DMS 273 (cell line): ENCODE measurements around the gene EVX1.

Source experiments
- DNase-seq: peaks from one replicate; lab custom pipeline; 2025; ENCODE audit not compliant: unreplicated experiment; lab: John Stamatoyannopoulos, UW

EVX1 gene

DNA sequence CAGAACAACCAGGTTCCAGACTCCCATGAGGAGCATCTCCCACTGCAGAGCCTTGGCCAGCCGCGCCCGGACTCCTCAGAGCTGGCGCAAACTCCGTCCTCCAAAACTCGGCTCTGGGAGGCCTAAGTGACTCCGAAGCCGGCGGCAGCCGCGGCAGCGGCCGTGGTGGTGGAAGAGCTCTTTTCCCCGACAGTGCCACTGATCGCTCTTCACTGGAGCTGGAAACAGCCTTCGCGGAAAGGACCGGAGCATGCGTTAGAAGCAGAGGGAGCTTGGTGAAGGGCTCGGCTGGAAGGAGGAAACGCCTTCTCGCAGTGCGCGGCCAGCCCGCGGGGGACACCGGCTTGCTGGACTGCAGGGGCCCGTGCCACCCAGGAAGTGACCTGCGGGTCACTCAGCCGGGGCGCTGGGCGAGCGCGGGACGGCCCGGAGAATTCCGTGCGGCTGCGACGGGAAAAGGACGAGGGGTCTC is 37.7 kb upstream of the EVX1 start:
- peak; percentile 36 for DNase-seq

DNA sequence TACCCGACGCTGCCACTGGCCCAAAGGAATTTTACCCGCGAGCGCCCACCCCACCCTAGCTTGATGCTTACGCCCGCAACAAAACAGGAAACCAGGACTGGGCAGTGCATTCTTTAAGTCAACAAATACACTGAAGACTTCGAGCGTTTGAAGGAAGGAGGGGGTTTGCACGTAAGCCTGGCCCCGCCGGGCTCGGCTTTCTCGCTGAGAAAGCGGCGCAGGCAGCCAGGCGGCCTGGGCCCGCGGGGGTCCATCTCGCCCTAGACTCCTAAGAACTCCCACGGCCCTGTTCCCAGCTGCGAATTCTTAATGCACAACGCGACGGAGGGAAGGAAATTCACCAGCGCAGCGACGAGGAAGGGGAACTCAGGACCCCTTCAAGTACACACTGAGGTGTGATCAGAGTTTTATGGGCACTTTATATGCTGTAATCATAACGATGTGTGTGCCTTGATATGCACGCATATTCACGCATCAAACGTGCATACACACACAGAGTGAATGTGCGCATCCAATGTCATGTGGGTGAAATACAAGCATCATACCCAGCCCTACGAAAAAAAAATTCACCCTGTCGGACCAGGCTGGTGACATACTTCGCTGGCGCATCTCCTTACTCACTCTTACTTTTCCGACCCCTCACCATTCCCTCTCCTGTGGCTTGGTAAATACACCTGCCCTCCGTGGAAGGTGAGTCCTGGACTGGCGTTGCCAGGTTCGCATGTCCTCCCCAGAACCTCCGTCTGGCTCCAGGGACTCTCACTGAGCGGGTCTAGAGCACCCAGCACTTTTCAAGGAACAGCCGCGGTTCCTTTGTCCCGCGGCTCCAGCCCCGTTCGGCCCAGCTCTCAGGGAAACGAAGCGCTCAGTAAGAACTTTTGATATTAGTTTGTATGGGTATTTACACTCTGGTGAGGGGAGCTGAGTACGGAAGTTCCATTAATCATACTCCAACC is 37.0 kb upstream of the EVX1 start:
- no peak for DNase-seq

DNA sequence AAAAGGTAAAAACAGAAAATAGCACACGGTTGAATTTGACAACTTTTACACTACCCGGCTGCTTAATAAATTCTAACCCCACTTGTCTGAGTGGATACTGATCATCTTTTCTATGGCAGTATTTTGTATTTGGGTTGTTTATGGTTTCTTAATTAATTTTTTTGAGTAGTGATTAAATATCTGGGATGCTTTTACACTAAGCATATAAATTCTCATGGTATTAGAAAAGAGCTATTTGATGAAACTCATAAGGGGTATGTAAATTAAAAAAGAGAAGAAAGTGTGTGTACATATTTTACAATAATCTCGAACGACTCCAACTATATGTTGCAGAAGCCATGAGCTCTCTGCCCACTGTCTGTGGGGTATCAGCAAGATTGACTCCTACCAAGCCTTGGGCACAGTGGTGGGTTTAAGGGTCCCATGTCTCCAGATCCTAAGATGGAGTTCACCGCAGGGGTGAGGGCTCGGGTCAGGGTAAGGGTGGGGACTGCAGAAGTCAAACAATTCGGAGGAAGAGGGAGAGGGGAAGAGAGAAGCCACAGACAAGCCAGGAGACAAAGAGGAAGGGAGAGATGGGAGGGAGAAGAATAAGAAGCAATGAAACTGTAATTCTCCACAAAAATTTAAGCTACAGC is 35.1 kb upstream of the EVX1 start:
- DNase-seq = no peak

DNA sequence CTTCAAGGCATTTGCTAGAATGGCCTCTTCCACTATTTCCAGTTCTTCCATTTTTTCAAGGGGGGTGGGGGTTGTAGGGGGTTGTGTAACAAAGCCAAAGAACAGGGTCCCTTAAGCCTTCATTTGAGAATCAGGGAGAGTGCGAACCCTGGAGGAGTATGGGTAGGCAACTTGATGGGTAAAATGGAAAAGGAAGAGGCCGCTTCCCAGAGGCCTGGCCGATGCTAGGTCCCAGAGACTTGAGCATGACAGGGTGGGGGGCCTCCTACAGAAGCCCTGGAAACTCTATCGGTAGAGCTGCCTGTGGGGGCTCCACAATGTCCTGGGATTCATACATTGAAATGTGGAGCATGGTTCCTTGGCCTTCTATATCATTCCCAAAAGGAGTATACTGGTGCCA is 33.6 kb upstream of the EVX1 start:
- DNase-seq = no peak

DNA sequence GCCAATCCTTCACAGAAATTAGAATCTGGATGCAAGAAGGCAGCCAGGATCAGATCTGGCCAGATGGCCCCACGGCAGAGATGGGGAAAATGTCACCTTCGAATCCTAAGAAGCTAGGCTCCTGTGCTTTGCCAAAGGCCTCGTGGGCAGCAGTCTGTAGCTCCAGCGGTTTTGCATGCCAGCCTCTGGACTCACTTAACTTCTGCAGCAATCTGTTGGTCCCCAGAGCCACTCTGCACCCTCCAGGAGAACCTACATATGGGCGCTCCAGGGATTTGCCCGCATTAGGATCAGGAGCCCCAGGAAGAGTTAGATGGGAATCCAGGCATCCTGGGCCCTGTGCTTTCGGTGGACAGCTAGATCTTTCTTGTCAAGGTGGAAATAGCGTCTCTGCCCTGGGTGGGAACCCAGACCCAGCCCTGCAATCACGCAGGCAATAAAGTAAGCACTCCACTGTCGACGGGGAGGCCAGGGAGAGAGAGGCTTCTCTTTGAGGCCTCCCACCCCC is 32.6 kb upstream of the EVX1 start:
- DNase-seq = no peak

DNA sequence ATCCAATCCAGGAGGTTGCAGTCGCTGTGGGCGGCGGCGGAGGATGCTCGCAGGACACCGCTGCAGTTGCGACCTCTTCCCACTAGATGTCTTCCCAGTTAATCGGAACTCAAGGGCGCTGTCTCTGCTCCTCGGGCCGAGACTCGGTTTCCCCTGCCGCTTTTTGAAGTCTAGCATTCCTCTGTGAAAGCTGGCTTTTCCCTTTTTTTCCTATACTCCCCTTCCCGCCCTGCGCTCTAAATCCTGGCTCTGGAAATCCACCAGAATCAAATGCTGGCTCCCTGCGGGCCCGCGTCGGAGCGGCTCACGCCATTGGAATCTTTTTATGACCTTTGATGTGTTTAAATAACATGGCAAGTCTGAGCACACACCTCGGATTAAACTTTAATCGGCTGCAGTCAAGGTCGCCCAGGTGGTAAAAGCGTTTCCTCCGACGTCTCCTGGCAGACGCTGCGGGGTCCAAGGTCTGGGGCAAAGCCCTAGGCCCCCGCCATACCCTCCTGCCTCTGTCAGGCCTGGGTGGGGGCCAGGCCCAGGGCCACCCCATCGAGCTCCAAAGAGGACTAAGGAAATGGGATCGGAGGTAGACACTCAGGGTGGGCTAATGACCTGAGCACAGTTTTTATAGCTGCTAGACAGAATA is 32.0 kb upstream of the EVX1 start:
- DNase-seq = peak; percentile 39

DNA sequence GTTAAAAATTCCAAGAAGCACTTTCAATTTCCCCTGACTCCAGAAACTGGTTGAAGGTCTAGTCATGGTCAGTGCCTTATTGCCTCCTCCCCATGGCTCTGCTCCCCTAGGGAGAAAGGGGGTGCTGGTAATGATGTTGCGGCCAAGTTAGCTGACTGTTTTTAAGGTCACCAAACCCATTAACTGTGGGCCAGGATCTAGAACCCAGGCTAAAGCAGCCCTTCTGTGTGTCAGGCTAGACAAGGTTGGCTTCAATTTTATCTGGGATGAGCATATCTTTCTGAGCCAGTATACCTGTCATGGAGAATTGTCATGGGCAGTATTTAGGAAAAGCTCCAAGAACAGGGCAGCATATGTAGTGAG is 31.5 kb upstream of the EVX1 start:
- DNase-seq = no peak

DNA sequence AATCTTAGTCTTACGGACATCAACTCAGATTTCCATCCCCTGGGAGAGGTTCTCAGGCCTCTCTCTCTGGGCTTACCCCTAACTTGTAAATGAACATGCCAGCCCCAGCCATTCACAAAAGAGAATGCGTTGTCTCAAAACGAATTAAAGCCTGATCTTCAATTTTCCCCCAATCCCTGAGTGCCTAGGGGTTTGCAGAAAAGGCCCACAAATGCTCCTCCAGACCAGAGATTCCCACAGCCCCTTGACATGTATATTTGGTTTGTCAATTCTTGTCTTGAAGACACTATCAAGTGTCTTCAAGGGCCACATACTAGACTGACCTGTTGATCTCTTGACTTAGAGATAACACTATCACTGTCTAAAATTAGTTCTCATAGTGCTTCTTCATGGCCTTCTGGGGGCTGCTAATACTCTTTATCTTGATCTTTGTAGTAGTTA is 30.8 kb upstream of the EVX1 start:
- no peak for DNase-seq

DNA sequence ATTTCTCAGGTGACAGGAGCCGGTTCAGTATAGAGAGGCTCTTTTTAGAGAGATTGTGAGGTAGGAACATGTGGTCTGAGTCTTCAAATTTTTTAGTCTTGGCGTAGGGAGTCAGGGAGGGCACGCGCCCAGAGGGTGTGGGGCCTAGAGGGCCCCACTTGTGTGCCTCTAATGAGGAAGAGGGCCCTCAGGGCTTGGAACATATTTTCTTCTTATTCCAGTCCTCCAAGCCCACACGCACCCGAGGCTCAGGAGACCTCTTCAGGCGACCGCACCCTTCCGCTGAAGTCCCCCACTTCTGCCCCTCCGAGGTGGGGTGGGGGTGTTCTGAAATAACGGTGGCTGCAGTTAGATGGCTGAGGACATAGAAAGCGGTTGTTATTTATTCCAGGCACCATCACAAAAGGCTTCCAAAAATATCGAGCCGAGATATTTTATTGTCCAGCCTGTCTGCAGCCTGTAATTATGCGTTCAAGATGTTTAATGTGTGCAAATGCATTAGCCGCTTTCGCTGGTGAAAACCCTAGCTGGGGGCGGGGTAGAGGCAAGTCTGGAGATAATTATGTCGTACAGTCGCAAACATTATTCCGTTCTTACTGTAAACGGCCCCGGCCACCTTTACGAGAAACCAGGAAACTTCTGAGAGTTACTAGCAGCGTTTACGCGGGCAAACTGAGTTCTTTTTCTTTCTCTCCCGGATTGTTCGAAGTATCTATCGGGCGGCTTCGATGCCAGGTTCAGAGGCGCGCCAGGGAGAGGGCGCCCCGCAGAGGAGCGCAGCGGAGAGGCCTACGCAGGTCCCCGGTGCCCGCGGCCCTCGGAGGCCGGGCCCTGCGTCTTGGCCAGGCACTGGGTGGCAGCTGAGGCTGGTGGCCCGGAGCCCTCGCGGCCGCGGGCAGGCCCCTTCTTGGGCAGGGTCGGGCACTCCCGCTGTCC is 29.8 kb upstream of the EVX1 start:
- no peak for DNase-seq

DNA sequence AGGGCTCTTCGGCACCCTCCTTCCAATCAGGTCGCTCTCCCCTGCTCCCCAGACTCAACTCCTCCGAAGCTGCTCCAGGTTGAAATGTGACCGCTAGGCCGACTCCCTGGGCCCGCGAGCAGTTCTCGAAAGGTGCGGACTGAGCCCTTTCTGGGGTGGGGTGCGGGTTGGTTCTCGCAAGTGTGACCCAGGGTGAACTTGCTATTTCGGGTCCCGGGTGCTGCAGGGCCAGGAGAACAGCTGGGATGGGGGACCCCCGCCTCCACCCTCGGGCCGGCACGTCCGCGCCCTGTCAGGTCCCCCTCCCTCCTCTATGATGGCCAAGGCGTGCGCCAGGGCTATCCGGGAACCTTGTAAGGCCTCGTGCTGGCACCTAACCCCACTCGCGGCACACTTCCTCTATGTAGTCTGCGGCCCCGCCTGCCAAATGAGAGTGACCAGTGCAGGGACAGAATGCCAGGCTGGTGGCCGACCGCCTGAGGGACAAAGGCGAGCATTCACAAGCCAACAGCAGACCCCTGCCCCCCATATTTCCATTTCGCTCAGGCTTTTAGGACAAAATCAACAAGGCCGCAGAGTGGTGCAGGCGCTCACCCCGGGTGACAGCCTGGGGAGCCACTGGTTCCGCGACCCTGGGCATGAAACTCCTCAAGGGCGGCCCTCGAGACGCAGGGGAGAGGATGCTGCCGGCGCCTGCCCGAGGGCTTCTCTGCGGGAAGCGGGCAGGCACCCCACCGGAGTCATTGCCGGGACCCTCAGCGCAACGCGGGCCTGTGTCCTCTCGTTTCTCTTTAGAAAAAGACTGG is 29.0 kb upstream of the EVX1 start:
- DNase-seq = no peak

DNA sequence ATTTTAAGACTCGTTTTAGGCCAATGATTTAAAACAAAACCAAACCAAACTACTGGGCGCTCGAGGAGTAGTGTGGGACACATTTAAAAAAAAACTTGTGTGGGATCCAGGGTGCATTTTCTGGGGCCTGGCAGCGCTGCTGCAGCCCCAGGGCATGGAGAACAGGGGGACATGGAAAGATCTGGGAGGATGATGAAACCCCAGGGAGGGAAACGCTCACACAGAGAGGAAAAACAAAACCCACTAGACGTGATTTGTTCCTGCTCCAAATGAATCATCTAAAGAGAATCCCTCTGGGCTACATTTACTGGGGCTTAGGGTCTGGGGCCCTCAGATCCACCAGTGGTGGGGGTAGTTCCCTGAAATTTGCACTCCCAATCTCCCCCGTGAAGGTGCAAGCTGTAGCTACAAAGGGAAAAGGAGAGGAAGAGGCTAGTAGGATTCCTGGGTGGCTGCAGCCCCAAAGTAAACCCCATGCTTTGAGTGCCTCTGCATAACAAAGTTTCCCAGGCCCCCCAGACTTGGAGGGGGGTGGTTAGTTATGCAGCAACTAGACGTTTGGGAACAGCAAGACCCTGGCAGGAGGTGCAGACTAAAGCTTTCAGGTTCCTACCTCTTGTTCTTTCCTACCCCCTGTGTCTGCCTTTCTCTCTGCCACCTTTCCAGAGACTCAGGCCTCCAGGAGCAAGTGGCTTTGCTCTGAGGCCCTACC is 28.2 kb upstream of the EVX1 start:
- no peak for DNase-seq

DNA sequence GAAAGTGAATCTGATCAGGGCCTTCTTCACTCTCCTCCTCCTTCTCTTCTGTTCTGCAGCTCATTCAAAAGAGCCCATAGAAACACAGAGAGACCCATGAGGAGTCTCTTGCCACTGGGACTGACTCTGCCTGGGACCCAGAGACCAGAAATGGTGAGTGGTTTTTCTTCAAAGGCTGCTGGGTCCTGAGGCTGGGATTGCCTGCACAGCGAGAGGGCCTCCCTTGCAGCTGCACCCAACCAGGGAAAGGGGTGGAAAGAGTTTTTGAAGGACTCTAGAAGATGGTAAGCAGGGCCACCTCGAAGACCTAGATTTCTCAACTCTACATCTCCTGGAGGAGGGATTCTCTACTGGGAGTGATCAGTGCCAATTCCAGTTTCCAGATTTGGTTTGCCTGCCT is 27.2 kb upstream of the EVX1 start:
- no peak for DNase-seq

DNA sequence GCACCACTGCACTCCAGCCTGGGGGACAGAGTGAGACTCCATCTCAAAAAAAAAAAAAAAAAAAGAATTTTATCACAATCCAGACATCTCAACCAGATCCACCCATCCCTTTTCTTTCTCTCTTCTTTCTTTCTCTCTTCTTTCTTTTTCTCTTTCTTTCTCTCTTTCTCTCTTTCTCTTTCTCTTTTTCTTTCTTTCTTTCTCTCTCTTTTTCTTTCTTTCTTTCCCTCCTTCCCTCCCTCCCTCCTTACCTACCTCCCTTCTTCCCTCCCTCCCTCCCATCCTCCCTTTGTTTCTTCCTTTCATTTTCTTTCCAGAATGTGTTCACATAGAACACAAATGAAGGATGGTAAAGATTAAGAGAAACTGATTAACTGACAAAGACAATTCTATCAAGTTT is 24.7 kb upstream of the EVX1 start:
- DNase-seq = no peak

DNA sequence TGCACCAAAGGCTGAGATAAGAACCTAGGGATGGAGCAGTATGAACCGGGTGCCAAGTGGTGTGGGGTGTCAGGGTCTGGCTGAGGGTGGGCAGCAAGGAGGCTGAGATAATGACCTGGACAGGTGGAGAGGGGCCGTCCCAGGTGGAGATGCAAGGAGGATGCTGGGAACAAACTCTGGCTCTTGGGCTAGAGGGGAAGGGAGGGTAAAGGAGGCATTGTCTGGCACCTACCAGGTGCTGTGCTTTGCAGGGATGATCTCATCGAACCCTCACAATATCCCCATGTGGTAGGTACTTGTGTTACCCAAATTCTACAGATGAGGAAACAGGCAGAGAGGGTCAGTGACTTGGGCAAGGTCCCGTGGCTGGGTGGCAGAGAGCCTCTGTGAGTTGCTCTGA is 22.8 kb upstream of the EVX1 start:
- DNase-seq = no peak

DNA sequence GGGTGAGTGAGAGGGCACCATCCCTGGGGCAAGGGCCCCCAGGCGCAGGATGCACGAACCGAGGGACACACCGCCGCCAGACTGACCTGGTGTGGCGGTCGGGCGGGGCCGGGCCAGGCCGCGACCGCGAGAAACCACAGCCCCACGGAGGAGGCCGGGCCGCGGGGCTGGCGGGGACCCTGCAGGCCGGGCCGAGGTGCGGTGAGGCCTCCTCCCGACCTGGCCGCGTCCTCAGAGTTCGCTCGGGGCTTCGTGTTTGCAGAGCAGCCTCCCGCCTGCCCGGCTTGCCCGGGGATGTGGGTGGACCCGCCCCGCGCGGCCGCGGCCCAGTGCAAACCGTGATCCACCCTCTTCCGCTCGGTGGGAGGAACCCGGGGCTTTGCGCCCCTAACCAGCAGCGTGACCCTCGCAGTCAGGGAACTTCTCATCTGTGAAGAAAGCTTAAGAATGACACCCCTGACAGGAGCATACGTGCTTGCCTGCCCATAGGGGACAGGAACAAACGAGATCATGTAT is 22.1 kb upstream of the EVX1 start:
- no peak for DNase-seq

DNA sequence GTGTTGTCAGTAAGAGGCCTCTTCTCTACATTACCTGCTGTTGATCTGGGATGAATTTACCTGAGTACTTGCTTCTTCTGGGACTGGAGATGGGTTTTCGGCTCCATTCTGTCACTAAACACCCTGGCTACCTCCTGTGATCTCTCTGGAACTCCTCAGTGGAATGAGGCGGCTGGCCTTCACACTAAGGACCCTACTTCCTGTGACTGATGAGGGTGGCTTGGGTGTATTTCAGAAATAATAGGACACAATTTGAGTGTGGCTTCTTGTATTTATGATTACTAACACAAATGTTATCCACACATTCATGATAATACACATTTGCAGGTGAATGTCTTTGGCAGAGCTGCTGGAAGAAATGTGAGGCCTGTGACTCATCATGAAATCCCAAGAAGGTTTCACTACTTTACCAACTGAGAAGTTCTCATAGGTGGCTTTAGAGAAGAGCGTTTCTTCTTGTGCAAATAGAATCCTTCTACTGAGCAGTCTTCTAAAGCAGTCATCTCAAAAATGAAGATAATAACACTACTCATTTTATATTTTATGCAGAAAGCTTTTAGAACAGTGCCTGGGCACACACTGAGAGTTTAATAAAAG is 21.3 kb upstream of the EVX1 start:
- DNase-seq = no peak

DNA sequence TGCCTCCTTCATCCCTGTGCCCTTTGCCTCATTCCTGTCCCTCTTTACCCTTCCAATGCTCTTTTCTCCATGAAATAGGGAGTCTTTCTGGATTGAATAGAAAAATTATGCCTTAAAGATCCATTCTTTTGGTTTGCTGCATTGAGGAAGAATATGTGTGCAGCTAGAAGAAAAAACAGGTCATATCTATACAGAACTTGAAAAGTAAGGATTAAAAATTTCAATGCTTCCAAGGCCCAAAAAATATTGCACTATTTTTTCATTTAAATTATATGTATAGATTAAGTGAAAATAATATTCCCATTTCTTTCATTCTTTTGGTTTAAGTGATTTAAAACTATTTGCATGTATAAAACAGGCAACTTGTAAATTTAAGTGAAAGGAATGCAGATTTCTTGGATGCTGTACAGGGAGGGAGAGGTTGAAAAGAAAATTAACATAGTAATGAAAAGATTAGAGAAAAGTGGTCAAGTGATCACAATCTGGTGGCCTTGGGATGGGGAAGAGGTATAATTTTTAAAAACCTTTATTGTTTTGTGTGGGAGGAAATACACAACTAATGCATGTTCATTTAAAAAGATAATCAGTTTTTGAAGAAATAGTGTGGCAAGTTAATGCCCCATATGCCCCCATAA is 18.5 kb upstream of the EVX1 start:
- DNase-seq = no peak
